Esophagus muscularis mucosa (tissue), 4 donors: ENCODE data around the gene MET. TPM values are rescaled to one million over a fixed set of nuclear protein-coding genes. Genes with fewer than 3 reads are reported as not detected.
"Not testable (repeated sequence)": the region's sequence is repeated elsewhere in the genome, so short reads cannot be mapped to it uniquely, and the experiment has no call there.

Source experiments
- DNase-seq: peaks from one replicate; pipeline ENCODE4 v3.0.0-alpha.2; 2017; ENCODE audit errors: extremely low spot score
- H3K27ac ChIP-seq, 4 donors: fragments of 200-600 bp; sonication (generic); replicated peaks in 1 of 4; 1 replicate in 3 of 4; 2 replicates in 1 of 4; pipeline ENCODE4 v1.5.1; 2016 to 2019; ENCODE audit warnings: mild to moderate bottlenecking in 1 of 4
- H3K27me3 ChIP-seq, 4 donors: fragments of 200-600 bp; sonication (generic); one replicate each; pipeline versions ENCODE4 v1.5.1 to v1.6.0; 2016 to 2019
- H3K36me3 ChIP-seq, 4 donors: fragments of 200-600 bp; sonication (generic); one replicate each; pipeline ENCODE4 v1.5.1; 2016 to 2019
- H3K4me1 ChIP-seq, 4 donors: fragments of 200-600 bp; sonication (generic); one replicate each; pipeline ENCODE4 v1.5.1; 2016 to 2019
- H3K4me3 ChIP-seq, 4 donors: fragments of 200-600 bp; sonication (generic); 1 replicate in 2 of 4; 2 replicates in 2 of 4; pipeline ENCODE4 v1.5.1; 2016 to 2019; ENCODE audit warnings: mild to moderate bottlenecking in 4 of 4, moderate library complexity in 1 of 4
- H3K9me3 ChIP-seq, 4 donors: fragments of 200-600 bp; sonication (generic); 1 replicate in 3 of 4; 2 replicates in 1 of 4; pipeline ENCODE4 v1.5.1; 2016 to 2019
- EP300 ChIP-seq: sonication (generic); formaldehyde crosslinking; IDR thresholded peaks from one replicate; pipeline ENCODE4 v1.6.1; 2017; ENCODE audit warnings: antibody characterized with exemption
- POLR2A ChIP-seq: fragments of 450-650 bp; IDR thresholded peaks from one replicate; pipeline ENCODE4 v1.6.1; 2017; ENCODE audit warnings: antibody characterized with exemption, moderate library complexity, mild to moderate bottlenecking, low read depth
- POLR2AphosphoS5 ChIP-seq, 2 donors: sonication (generic); formaldehyde crosslinking; IDR thresholded peaks; one replicate each; pipeline ENCODE4 v1.6.1; 2017; ENCODE audit warnings: antibody characterized with exemption in 2 of 2
- WGBS: methylation state at CpG from one replicate; pipeline ENCODE4 v1.1.5; 2018; 5-methylcytosine and 5-hydroxymethylcytosine counted together
- intact Hi-C: fragments of 100-400 bp; cut with DNase I; formaldehyde crosslinking; loops from one replicate; pipeline ENCODE4 v1.15.1; 2023
- total RNA-seq, 4 donors: library from RNA; depleted of rRNA; stranded (reverse); fragments of >200 nt; gene quantifications; one replicate each; pipeline versions ENCODE4 v1.1.0 to v1.2.1, GENCODE V29; 2016
- TF ChIP-seq, protein P1 (sequence below), 3 experiments: fragments of 200-600 bp in 2 of 3; fragments of 450-650 bp in 1 of 3; sonication (generic) in 2 of 3; IDR thresholded peaks; one replicate each; pipeline ENCODE4 v1.5.1; 2017 to 2019; ENCODE audit warnings: antibody characterized with exemption in 3 of 3, mild to moderate bottlenecking in 2 of 3, moderate library complexity in 1 of 3

MET gene
- total RNA-seq, 4 donors from 2014 or later, result 12.0 to 27.2 (median 15.7) TPM

DNA sequence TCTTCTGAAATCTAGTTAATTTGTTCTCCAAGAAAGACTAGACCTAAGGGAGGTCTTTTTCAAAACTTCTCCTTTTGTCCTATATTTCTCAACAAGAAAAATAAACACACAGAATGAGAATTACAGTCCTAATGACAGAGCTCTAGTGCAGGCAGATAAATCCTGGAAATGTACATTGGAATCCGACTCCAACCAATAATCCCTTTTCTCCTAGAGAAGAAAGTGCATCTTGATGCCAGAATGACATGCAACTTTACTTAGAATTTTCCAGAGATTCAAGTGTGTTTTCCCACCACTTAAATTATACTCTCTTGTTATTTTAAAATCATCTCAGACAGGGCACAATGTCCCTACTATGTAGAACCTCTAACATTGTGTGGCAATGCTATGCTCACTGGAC, 68.2 kb downstream of the MET start:
- no peak for DNase-seq
- no peak overlapping the region for H3K4me3 ChIP-seq
- no peak overlapping the region for H3K27ac ChIP-seq
- no peaks in the 10 kb centered on the region for H3K27me3 ChIP-seq
- WGBS, result 80% methylated on average over 1 of the region's 1 CpG
- H3K9me3 ChIP-seq, result no peaks in the 10 kb centered on the region
- TF ChIP-seq, protein P1, sequence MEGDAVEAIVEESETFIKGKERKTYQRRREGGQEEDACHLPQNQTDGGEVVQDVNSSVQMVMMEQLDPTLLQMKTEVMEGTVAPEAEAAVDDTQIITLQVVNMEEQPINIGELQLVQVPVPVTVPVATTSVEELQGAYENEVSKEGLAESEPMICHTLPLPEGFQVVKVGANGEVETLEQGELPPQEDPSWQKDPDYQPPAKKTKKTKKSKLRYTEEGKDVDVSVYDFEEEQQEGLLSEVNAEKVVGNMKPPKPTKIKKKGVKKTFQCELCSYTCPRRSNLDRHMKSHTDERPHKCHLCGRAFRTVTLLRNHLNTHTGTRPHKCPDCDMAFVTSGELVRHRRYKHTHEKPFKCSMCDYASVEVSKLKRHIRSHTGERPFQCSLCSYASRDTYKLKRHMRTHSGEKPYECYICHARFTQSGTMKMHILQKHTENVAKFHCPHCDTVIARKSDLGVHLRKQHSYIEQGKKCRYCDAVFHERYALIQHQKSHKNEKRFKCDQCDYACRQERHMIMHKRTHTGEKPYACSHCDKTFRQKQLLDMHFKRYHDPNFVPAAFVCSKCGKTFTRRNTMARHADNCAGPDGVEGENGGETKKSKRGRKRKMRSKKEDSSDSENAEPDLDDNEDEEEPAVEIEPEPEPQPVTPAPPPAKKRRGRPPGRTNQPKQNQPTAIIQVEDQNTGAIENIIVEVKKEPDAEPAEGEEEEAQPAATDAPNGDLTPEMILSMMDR (IDR thresholded peaks at IDR 0.05), result no peak
- TF ChIP-seq POLR2A (no peak), POLR2AphosphoS5 (IDR thresholded peaks at IDR 0.05) (no peak), EP300 (no peak)
- peaks cover 0 to 13% (median 9%) of the 10 kb centered on the region in 4 donors for H3K4me1 ChIP-seq
- H3K36me3 ChIP-seq, result peaks cover 0 to 6% (median 0%) of the 10 kb centered on the region in 4 donors
- intact Hi-C loops, result no loop called here

DNA sequence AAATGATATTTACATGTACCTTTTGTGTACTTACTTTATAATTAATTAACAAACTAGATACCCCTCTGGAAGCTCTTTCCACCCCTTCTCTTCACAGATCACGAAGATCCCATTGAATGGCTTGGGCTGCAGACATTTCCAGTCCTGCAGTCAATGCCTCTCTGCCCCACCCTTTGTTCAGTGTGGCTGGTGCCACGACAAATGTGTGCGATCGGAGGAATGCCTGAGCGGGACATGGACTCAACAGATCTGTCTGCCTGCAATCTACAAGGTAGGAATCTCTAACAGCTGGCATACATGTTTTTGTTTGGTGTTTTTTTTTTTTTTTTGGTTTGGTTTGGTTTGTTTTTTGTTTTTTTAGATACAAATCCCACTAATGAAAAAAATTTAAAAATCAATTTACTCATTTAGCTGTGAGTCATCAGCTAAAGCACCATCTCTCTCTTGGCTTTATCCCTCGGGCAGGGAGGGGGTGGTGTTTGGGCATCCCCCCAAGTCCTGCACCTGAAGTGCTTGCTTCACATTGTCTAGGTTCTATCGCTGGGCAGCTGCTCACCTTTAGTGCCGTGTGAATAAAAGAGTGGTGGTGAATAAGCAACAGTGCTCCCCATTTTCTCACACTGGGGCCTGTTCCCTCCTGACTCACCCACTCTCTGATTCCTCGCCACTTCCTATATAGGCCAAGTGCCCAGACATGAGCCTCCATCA, 68.9 kb downstream of the MET start:
- Histone ChIP-seq H3K27ac (no peak overlapping the region), H3K27me3 (no peaks in the 10 kb centered on the region), H3K4me1 (peaks cover 0 to 13% (median 9%) of the 10 kb centered on the region in 4 donors), H3K36me3 (peaks cover 0 to 6% (median 0%) of the 10 kb centered on the region in 4 donors), H3K4me3 (no peak overlapping the region), H3K9me3 (no peaks in the 10 kb centered on the region)
- no peak for DNase-seq
- WGBS, result 91% methylated on average over 8 of the region's 9 CpGs
- TF ChIP-seq EP300 (no peak), POLR2AphosphoS5 (IDR thresholded peaks at IDR 0.05) (no peak), POLR2A (no peak)
- TF ChIP-seq, protein P1 (IDR thresholded peaks at IDR 0.05), result no peak
- intact Hi-C loops, result no loop called here

DNA sequence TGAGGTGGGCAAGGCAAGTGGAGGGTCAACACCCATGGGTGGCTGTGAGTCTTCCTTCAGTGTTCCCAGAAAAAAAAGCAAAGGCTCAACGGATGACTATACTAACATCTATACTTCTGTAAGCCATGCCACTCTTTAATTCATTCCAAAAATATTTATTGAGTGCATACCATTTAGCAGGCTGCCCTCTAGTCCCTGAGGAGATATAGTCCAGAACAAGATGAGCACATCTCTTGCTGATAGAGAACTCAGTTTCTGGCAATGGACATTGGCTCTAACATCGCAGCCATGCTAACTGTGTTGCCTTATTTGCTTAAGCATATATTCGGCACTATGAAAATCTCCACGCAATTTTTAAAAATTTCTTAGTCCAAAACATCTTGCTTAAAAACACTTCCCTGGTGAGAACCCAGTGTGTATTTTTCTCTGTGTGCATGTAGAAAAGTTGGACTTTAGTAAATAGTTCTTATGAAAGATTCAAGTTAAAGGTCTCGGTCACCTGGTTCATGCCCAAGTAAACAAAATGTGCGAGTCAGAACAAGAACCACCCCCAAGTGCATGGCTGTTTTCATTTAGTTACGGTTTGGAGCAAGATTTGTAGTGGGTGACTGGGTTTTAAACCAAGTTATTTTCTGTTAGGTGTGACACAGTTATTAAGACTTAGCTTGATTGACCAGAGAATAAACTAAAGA, 69.8 kb downstream of the MET start:
- no peak overlapping the region for H3K27ac ChIP-seq
- peaks cover 0 to 13% (median 9%) of the 10 kb centered on the region in 4 donors for H3K4me1 ChIP-seq
- TF ChIP-seq POLR2AphosphoS5 (IDR thresholded peaks at IDR 0.05), result no peak
- TF ChIP-seq, protein P1 (IDR thresholded peaks at IDR 0.05), result no peak
- no peak for TF ChIP-seq POLR2A
- intact Hi-C loops, result no loop called here
- no peak for DNase-seq
- no peak overlapping the region for H3K4me3 ChIP-seq
- WGBS, result 92% methylated on average over 7 of the region's 7 CpGs
- peaks cover 0 to 6% (median 0%) of the 10 kb centered on the region in 4 donors for H3K36me3 ChIP-seq
- no peaks in the 10 kb centered on the region for H3K27me3 ChIP-seq
- no peaks in the 10 kb centered on the region for H3K9me3 ChIP-seq

DNA sequence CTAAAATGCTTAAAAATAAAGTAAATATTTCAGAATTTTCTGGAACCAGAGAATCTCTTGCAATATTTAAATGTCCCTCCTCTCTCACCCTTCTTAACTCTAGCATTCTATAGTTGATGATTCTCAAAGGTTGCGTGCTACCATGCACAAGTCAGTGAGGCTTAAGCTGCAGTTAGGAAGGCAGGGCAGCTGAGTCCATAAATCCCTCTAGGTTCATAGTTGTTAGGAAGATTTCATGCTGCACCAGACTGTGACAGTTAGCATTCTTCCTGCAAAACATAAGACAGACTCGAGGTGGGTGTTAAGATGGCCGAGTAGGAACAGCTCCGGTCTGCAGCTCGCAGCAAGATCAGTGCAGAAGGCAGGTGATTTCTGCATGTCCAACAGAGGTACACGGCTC, 70.6 kb downstream of the MET start:
- H3K36me3 ChIP-seq, result peaks cover 0 to 6% (median 0%) of the 10 kb centered on the region in 4 donors
- intact Hi-C loops, result no loop called here
- 100% methylated on average over 6 of the region's 6 CpGs for WGBS
- TF ChIP-seq POLR2A, result no peak
- TF ChIP-seq POLR2AphosphoS5 (IDR thresholded peaks at IDR 0.05), result no peak
- TF ChIP-seq, protein P1 (IDR thresholded peaks at IDR 0.05), result no peak
- TF ChIP-seq EP300, result no peak
- peaks cover 0 to 13% (median 9%) of the 10 kb centered on the region in 4 donors for H3K4me1 ChIP-seq
- H3K27me3 ChIP-seq, result no peaks in the 10 kb centered on the region
- H3K9me3 ChIP-seq, result peaks cover 0 to 4% (median 0%) of the 10 kb centered on the region in 4 donors
- no peak overlapping the region for H3K4me3 ChIP-seq
- no peak for DNase-seq
- H3K27ac ChIP-seq, result no peak overlapping the region

DNA sequence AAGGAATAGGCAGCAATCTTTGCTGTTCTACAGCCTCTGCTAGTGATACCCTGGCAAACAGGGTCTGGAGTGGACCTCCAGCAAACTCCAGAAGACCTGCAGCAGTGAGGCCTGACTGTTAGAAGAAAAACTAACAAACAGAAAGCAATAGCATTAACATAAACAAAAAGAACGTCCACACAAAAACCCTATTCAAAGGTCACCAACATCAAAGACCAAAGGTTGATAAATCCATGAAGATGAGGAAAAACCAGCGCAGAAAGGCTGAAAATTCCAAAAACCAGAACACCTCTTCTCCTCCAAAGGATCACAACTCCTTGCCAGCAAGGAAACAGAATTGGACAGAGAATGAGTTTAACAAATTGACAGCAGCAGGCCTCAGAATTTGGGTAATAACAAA, 71.8 kb downstream of the MET start:
- H3K4me3 ChIP-seq, DNase-seq, H3K27me3 ChIP-seq, intact Hi-C loops, H3K36me3 ChIP-seq, H3K4me1 ChIP-seq, H3K27ac ChIP-seq: not testable (repeated sequence)
- H3K9me3 ChIP-seq, result peaks cover 0 to 11% (median 0%) of the 10 kb centered on the region in 4 donors
- 62% methylated on average over 2 of the region's 2 CpGs for WGBS

DNA sequence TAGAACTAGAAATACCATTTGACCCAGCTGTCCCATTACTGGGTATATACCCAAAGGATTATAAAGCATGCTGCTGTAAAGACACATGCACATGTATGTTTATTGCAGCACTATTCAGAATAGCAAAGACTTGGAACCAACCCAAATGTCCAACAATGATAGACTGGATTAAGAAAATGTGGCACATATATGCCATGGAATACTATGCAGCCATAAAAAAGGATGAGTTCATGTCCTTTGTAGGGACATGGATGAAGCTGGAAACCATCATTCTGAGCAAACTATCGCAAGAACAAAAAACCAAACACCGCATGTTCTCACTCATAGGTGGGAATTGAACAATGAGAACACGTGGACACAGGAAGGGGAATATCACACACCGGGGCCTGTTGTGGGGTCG, 74.4 kb downstream of the MET start:
- WGBS, result 83% methylated on average over 5 of the region's 5 CpGs
- intact Hi-C loops, result not testable (repeated sequence)

DNA sequence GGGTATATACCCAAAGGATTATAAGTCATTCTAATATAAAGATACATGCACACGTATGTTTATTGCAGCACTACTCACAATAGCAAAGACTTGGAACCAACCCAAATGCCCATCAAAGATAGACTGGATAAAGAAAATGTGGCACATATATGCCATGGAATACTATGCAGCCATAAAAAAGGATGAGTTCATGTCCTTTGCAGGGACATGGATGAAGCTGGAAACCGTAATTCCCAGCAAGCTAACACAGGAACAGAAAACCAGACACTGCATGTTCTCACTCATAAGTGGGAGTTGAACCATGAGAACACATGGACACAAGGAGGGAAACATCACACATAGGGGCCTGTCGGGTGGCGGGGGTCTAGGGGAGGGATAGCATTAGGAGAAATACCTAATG, 79.1 kb downstream of the MET start:
- H3K27ac ChIP-seq, H3K4me1 ChIP-seq, H3K4me3 ChIP-seq, DNase-seq, H3K36me3 ChIP-seq, intact Hi-C loops, H3K27me3 ChIP-seq: not testable (repeated sequence)
- peaks cover 0 to 17% (median 6%) of the 10 kb centered on the region in 4 donors for H3K9me3 ChIP-seq
- 95% methylated on average over 4 of the region's 4 CpGs for WGBS

More for the DNA sequence above, 74.4 kb downstream of the MET start:
- H3K36me3 ChIP-seq, H3K4me3 ChIP-seq, H3K27ac ChIP-seq, H3K4me1 ChIP-seq, DNase-seq, H3K27me3 ChIP-seq: not testable (repeated sequence)
- H3K9me3 ChIP-seq, result peaks cover 0 to 17% (median 6%) of the 10 kb centered on the region in 4 donors
